ENCODE measurements around the gene KRT6A. TPM values are rescaled to one million over a fixed set of nuclear protein-coding genes. Genes with fewer than 3 reads are reported as not detected.

KRT6A gene
- total and polyA plus RNA-seq, 2 experiments from 2014 or later = not detected

GRCh38 chr12:52437508-52437907 lies 55.5 kb downstream of the KRT6A start:
- H3K36me3 ChIP-seq (ENCODE audit: low read depth) = no peaks in the 10 kb centered on the region
- no peaks in the 10 kb centered on the region for H4K20me1 ChIP-seq (ENCODE audit: insufficient read depth)
- peaks cover 31% of the 10 kb centered on the region for H3F3A ChIP-seq (ENCODE audit: insufficient read depth)
- no peaks in the 10 kb centered on the region for H3K27me3 ChIP-seq (replicated peaks; ENCODE audit: insufficient read depth)
- TF ChIP-seq EZH2phosphoT487 (IDR thresholded peaks at IDR 0.05; ENCODE audit: insufficient read depth, low read depth) (no peak), EZH2 (IDR thresholded peaks at IDR 0.05; ENCODE audit: insufficient read depth, poor library complexity, severe bottlenecking) (no peak)
- H3K79me2 ChIP-seq (ENCODE audit: insufficient read depth) = no peaks in the 10 kb centered on the region
- no peaks in the 10 kb centered on the region for H3K9me2 ChIP-seq (ENCODE audit: insufficient read depth)
- no peaks in the 10 kb centered on the region for H3K9me3 ChIP-seq (ENCODE audit: low read depth)
- H3K4me3 ChIP-seq = no peak overlapping the region
- H3K9ac ChIP-seq = no peak overlapping the region
- no peak overlapping the region for H2AFZ ChIP-seq
- in situ Hi-C loops (cut with MboI) = no loop called here
- no peak overlapping the region for H3K27ac ChIP-seq
- no peak overlapping the region for H3K4me2 ChIP-seq (ENCODE audit: unreplicated experiment)
- DNase-seq = no peak
- H3K4me1 ChIP-seq (ENCODE audit: insufficient read depth) = peaks cover 26% of the 10 kb centered on the region
- WGBS, 2 experiments (ENCODE audit: low coverage in 1 of 2, low lambda C conversion rate in 2 of 2, missing lambda C conversion rate in 2 of 2) = 84 to 89% methylated on average over 9 of the region's 9 CpGs

Other genes starting within 250 kb of the KRT6A start
- gene KRT86, start 218.6 kb downstream of the KRT6A start, total RNA-seq (2014; rRNA removed; shearing (Covaris generic)) = 0.11 TPM in 1 of 2 replicates, not detected in the other
- 0.16 and 0.27 TPM in 2 replicates for gene KRT86, start 218.6 kb downstream of the KRT6A start, polyA plus RNA-seq (2016; fragmentation: Nextera tagmentation; extraction: Ambion mirVana)
- 0.11 TPM in 1 of 2 replicates, not detected in the other for gene KRT81, start 201.7 kb downstream of the KRT6A start, total RNA-seq (2014; rRNA removed; shearing (Covaris generic))
- gene KRT81, start 201.7 kb downstream of the KRT6A start, polyA plus RNA-seq (2016; fragmentation: Nextera tagmentation; extraction: Ambion mirVana) = 0.34 and 0.95 TPM in 2 replicates
- not detected in 2 replicates for gene KRT83, start 171.9 kb downstream of the KRT6A start, total RNA-seq (2014; rRNA removed; shearing (Covaris generic))
- gene KRT83, start 171.9 kb downstream of the KRT6A start, polyA plus RNA-seq (2016; fragmentation: Nextera tagmentation; extraction: Ambion mirVana) = not detected in 2 replicates
- not detected in 2 replicates for gene KRT85, start 125.8 kb downstream of the KRT6A start, total RNA-seq (2014; rRNA removed; shearing (Covaris generic))
- not detected in 2 replicates for gene KRT85, start 125.8 kb downstream of the KRT6A start, polyA plus RNA-seq (2016; fragmentation: Nextera tagmentation; extraction: Ambion mirVana)
- gene KRT84, start 107.6 kb downstream of the KRT6A start, total RNA-seq (2014; rRNA removed; shearing (Covaris generic)) = not detected in 2 replicates
- not detected in 2 replicates for gene KRT84, start 107.6 kb downstream of the KRT6A start, polyA plus RNA-seq (2016; fragmentation: Nextera tagmentation; extraction: Ambion mirVana)
- gene KRT82, start 86.9 kb downstream of the KRT6A start, total RNA-seq (2014; rRNA removed; shearing (Covaris generic)) = not detected in 2 replicates
- not detected in 2 replicates for gene KRT82, start 86.9 kb downstream of the KRT6A start, polyA plus RNA-seq (2016; fragmentation: Nextera tagmentation; extraction: Ambion mirVana)
- not detected in 2 replicates for gene KRT75, start 58.9 kb downstream of the KRT6A start, total RNA-seq (2014; rRNA removed; shearing (Covaris generic))
- not detected in 2 replicates for gene KRT75, start 58.9 kb downstream of the KRT6A start, polyA plus RNA-seq (2016; fragmentation: Nextera tagmentation; extraction: Ambion mirVana)
- gene KRT6B, start 41.1 kb downstream of the KRT6A start, total RNA-seq (2014; rRNA removed; shearing (Covaris generic)) = not detected in 2 replicates
- not detected in 2 replicates for gene KRT6B, start 41.1 kb downstream of the KRT6A start, polyA plus RNA-seq (2016; fragmentation: Nextera tagmentation; extraction: Ambion mirVana)
- not detected in 2 replicates for gene KRT6C, start 19.5 kb downstream of the KRT6A start, total RNA-seq (2014; rRNA removed; shearing (Covaris generic))
- gene KRT6C, start 19.5 kb downstream of the KRT6A start, polyA plus RNA-seq (2016; fragmentation: Nextera tagmentation; extraction: Ambion mirVana) = not detected in 2 replicates
- gene KRT5, start 27.1 kb upstream of the KRT6A start, total RNA-seq (2014; rRNA removed; shearing (Covaris generic)) = not detected in 2 replicates
- not detected in 2 replicates for gene KRT5, start 27.1 kb upstream of the KRT6A start, polyA plus RNA-seq (2016; fragmentation: Nextera tagmentation; extraction: Ambion mirVana)
- not detected in 2 replicates for gene KRT71, start 59.9 kb upstream of the KRT6A start, total RNA-seq (2014; rRNA removed; shearing (Covaris generic))
- gene KRT71, start 59.9 kb upstream of the KRT6A start, polyA plus RNA-seq (2016; fragmentation: Nextera tagmentation; extraction: Ambion mirVana) = not detected in 2 replicates
- gene KRT74, start 80.6 kb upstream of the KRT6A start, total RNA-seq (2014; rRNA removed; shearing (Covaris generic)) = not detected in 2 replicates
- gene KRT74, start 80.6 kb upstream of the KRT6A start, polyA plus RNA-seq (2016; fragmentation: Nextera tagmentation; extraction: Ambion mirVana) = not detected in 2 replicates
- not detected in 2 replicates for gene KRT72, start 108.2 kb upstream of the KRT6A start, total RNA-seq (2014; rRNA removed; shearing (Covaris generic))
- gene KRT72, start 108.2 kb upstream of the KRT6A start, polyA plus RNA-seq (2016; fragmentation: Nextera tagmentation; extraction: Ambion mirVana) = not detected in 2 replicates
- gene KRT73, start 125.3 kb upstream of the KRT6A start, total RNA-seq (2014; rRNA removed; shearing (Covaris generic)) = not detected in 2 replicates
- not detected in 2 replicates for gene KRT73, start 125.3 kb upstream of the KRT6A start, polyA plus RNA-seq (2016; fragmentation: Nextera tagmentation; extraction: Ambion mirVana)
- not detected in 2 replicates for gene KRT2, start 159.0 kb upstream of the KRT6A start, total RNA-seq (2014; rRNA removed; shearing (Covaris generic))
- gene KRT2, start 159.0 kb upstream of the KRT6A start, polyA plus RNA-seq (2016; fragmentation: Nextera tagmentation; extraction: Ambion mirVana) = not detected in 2 replicates
- gene KRT1, start 187.2 kb upstream of the KRT6A start, total RNA-seq (2014; rRNA removed; shearing (Covaris generic)) = not detected in 2 replicates
- not detected in 2 replicates for gene KRT1, start 187.2 kb upstream of the KRT6A start, polyA plus RNA-seq (2016; fragmentation: Nextera tagmentation; extraction: Ambion mirVana)
- gene KRT77, start 210.3 kb upstream of the KRT6A start, total RNA-seq (2014; rRNA removed; shearing (Covaris generic)) = not detected in 2 replicates
- not detected in 2 replicates for gene KRT77, start 210.3 kb upstream of the KRT6A start, polyA plus RNA-seq (2016; fragmentation: Nextera tagmentation; extraction: Ambion mirVana)

All from GM23248 (cell line).